ENCODE measurements around the gene AATK. TPM values are rescaled to one million over a fixed set of nuclear protein-coding genes. Genes with fewer than 3 reads are reported as not detected.

Gene AATK
- total and polyA plus RNA-seq, 2 donors (not counting 3 experiments of a cell fraction or from before 2014, with no cell fraction given) = 0.69 to 1.00 TPM

DNA sequence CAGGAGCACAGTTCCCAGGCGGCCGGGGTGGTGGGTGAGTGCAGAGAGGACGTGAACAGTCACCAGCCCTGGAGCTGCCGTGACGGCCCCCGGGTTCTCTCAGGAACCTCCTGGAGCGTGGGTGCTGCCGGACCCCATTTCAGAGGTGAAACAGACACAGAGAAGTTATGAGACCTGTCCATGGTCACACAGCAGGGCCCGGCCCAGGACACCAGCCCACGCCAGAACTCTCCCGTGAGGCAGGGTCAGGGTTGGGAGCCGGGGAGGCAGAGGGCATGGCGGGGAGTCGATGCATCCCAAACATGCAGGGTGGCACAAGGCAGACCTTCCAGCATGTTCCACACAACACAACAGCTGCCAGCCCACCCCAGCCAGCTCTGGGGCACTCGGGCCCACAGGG is 4.5 kb downstream of the AATK start:
- H3K27ac ChIP-seq (ENCODE audit: insufficient read depth, low read depth, low read length) = no peak overlapping the region
- intact Hi-C loops (cut with micrococcal nuclease) (no loop called here), dilution Hi-C loops (cut with MboI; ENCODE audit: extremely low pct_ligation_motif_present, low sequenced_read_pairs) (no loop called here)
- H3K4me1 ChIP-seq (ENCODE audit: control insufficient read depth, extremely low read depth, insufficient read depth, low read length) = peaks cover 4% of the 10 kb centered on the region
- ChIA-PET CTCF (no interaction called here), POLR2A (no interaction called here)
- no peak for DNase-seq (ENCODE audit: low read depth, low spot score)
- FAIRE-seq = no peak
- no peaks in the 10 kb centered on the region for H3K36me3 ChIP-seq (ENCODE audit: control insufficient read depth in 2 of 2, extremely low read depth in 1 of 2, insufficient read depth in 2 of 2, low read length in 2 of 2)
- TF ChIP-seq, protein P1, sequence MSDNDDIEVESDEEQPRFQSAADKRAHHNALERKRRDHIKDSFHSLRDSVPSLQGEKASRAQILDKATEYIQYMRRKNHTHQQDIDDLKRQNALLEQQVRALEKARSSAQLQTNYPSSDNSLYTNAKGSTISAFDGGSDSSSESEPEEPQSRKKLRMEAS (IDR thresholded peaks at IDR 0.05; ENCODE audit: insufficient read depth, insufficient read length) = no peak
- TF ChIP-seq POLR2AphosphoS5 (IDR thresholded peaks at IDR 0.05; ENCODE audit: insufficient read depth, low read depth, low read length) (no peak), GATA2 (IDR thresholded peaks at IDR 0.05; ENCODE audit: insufficient read depth, insufficient read length, low read depth, low read length) (no peak), EZH2 (IDR thresholded peaks at IDR 0.05; ENCODE audit: borderline replicate concordance, low read depth, low read length, severe bottlenecking) (no peak), POLR2A (IDR thresholded peaks at IDR 0.05; ENCODE audit: low read depth, low read length) (no peak), JUN (IDR thresholded peaks at IDR 0.05; ENCODE audit: borderline replicate concordance, insufficient read depth, insufficient read length, low read depth) (no peak), FOS (IDR thresholded peaks at IDR 0.05; ENCODE audit: borderline replicate concordance, insufficient read depth, low read length) (no peak), MYC (IDR thresholded peaks at IDR 0.05; ENCODE audit: low read depth, low read length) (no peak)
- TF ChIP-seq, protein P2, sequence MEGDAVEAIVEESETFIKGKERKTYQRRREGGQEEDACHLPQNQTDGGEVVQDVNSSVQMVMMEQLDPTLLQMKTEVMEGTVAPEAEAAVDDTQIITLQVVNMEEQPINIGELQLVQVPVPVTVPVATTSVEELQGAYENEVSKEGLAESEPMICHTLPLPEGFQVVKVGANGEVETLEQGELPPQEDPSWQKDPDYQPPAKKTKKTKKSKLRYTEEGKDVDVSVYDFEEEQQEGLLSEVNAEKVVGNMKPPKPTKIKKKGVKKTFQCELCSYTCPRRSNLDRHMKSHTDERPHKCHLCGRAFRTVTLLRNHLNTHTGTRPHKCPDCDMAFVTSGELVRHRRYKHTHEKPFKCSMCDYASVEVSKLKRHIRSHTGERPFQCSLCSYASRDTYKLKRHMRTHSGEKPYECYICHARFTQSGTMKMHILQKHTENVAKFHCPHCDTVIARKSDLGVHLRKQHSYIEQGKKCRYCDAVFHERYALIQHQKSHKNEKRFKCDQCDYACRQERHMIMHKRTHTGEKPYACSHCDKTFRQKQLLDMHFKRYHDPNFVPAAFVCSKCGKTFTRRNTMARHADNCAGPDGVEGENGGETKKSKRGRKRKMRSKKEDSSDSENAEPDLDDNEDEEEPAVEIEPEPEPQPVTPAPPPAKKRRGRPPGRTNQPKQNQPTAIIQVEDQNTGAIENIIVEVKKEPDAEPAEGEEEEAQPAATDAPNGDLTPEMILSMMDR (IDR thresholded peaks at IDR 0.05; ENCODE audit: extremely low read depth in 1 of 2, insufficient read depth in 1 of 2, low read depth in 1 of 2, low read length in 2 of 2) = no peak
- H3K9me1 ChIP-seq (replicated peaks; ENCODE audit: control insufficient read depth, extremely low read depth, insufficient read depth, low read length) = no peaks in the 10 kb centered on the region
- H4K20me1 ChIP-seq (replicated peaks; ENCODE audit: control insufficient read depth, extremely low read depth, insufficient read depth, low read length) = no peaks in the 10 kb centered on the region
- H2AFZ ChIP-seq (ENCODE audit: low read depth, low read length) = no peak overlapping the region
- no peak overlapping the region for H3K4me2 ChIP-seq (ENCODE audit: insufficient read depth, low read length)
- H3K9me3 ChIP-seq (replicated peaks; ENCODE audit: control insufficient read depth, insufficient read depth, low read length) = no peaks in the 10 kb centered on the region
- no peaks in the 10 kb centered on the region for H3K79me2 ChIP-seq (ENCODE audit: control insufficient read depth, insufficient read depth, low read length)
- H3K9ac ChIP-seq (replicated peaks; ENCODE audit: extremely low read depth, insufficient read depth, low read length) = no peak overlapping the region
- BruUV-seq (replicated peaks) = no TSS peak
- no peak overlapping the region for H3K4me3 ChIP-seq (replicated peaks in 1 of 3; ENCODE audit: insufficient read depth in 1 of 3, low read depth in 1 of 3, low read length in 3 of 3)
- peaks cover 1 to 6% of the 10 kb centered on the region in 2 experiments for H3K27me3 ChIP-seq (ENCODE audit: control insufficient read depth in 2 of 2, insufficient read depth in 2 of 2, low read length in 2 of 2)

All from endothelial cell of umbilical vein (primary cell).